ENCODE measurements around the gene GANAB.
"Not testable (repeated sequence)": the region's sequence is repeated elsewhere in the genome, so short reads cannot be mapped to it uniquely, and the experiment has no call there.

GANAB gene

GRCh38 chr11:62600367-62601121, 45.9 kb downstream of the GANAB start:
- DNase-seq = no peak

DNA sequence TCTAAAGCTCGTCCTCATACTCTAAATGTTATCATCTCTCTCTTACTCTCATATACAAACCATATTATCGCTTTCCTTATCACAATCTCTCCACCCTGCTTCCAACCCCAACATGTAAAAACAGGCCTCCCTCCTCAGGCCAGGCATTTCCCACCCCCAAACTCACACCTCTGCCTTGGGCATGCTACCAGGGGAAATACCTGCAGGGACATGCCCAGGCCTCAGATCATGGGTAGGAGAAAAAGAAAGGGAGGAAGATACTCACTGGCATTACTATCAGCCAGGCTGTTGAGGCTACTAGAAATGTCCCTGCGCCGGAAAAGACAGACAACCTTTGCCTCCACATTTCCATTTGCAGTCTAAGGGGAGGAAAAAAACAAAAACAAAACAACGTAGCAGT, 46.5 kb downstream of the GANAB start:
- no peak for DNase-seq

GRCh38 chr11:62599069-62599696, 47.2 kb downstream of the GANAB start:
- DNase-seq = peak; percentile 94 to 97

DNA sequence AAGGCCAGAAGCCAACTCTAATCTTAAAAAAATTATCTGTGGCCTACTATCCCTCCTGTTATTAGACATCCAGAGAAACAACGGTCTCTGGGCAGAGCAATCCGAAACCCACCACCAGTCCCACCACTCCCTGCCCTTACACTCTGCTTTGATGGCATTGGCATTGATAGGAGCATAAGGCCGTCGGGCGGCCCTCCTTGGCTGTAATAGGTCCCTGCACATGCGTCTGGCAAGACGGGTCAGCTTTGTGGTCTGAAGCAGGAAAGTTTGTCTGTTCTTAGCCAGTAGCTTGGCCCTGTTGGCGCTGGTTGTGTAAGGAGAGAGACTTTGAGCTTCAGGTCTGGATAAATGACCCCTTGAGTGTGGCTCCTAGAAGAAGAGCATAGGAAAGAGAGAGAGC, 51.3 kb downstream of the GANAB start:
- no peak for DNase-seq

DNA sequence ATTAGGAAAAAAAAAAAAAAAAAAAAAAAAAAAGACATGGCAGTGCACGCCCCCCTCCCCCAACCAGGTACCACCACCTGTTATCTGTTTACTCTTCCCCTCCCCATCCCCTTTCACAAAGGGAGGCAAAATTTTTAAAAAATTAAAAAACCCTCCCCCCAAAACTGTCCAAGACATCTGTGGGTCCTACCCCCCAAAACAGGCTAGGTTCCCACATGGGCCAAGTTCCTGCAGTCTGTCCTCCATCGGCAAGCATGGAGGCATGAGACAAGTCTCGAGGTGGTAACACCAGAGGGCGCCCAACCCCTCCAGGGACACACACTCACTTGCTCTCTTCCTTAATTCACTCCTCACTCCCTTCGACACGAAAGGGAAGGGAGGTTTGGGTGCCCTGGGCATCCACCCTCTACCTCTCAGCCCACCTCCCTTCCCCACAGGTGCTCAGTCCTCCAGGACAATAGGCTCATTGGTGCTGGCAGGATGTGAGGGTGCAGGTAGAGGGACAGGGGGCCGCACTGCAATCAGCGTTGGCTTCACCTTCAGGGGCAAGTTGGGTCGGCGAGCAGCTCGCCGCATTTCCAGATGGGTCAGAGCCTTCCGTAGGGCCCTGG, 52.9 kb downstream of the GANAB start:
- peak; percentile 39 to 74 for DNase-seq

- DNase-seq = peak in 1 of 2 experiments; percentile 32
Observed at GRCh38 chr11:62592989-62593421, 53.4 kb downstream of the GANAB start.

GRCh38 chr11:62592146-62592815, 54.1 kb downstream of the GANAB start:
- no peak for DNase-seq

GRCh38 chr11:62591448-62592145, 54.8 kb downstream of the GANAB start, which contains the start of gene TUT1:
TUT1 (minus strand) TSS chr11:62591523; CDS start chr11:62591485, 38 bp downstream.
- DNase-seq = peak; percentile 98 to 100

DNA sequence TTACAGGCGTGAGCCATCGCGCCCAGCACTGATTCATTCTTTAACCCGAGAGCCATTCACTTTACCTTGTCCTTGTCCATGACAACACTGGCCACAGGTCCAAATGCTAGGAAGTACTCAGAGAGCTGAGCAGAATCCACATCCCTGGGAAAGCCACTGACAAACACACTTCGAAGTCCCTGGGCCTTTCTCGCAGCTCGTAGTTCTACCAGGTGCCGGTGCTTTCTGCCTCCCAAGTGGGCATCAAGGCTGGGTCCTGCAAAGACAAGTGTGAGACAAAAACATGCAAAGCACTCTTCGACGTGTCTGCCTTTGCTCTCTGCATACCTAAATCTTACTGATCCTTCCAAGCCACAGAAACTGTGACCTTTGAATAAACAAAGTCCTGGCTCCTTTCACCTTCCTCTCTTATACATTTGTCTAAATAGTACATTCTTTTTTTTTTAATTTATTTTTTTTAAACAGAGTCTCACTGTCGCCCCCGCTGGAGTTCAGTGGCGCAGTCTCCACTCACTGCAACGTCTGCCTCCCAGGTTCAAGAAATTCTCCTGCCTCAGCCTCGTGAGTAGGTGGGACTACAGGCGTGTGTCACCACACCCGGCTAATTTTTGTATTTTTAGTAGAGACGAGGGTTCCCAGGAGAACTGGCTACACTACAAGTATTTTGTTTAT, 57.3 kb downstream of the GANAB start:
- no peak for DNase-seq

DNA sequence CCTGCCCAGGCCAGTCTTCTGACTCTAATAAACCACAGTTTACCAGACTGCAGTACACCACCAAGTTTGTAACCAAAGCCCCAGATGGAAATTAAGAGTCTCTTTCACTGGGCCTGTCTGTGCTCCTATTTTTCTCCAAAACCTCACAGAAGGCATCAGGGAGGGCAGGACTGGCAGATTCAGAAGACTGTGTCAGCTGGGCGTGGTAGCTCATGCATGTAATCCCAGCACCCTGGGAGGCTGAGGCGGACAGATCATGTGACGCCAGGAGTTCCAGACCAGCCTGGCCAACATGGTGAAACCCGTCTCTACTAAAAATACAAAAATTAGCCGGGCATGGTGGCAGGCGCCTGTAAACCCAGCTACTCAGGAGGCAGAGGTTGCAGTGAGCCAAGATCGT, 61.1 kb downstream of the GANAB start:
- not testable (repeated sequence) for DNase-seq

GRCh38 chr11:62581735-62582134, 64.7 kb downstream of the GANAB start:
- not testable (repeated sequence) for DNase-seq

DNA sequence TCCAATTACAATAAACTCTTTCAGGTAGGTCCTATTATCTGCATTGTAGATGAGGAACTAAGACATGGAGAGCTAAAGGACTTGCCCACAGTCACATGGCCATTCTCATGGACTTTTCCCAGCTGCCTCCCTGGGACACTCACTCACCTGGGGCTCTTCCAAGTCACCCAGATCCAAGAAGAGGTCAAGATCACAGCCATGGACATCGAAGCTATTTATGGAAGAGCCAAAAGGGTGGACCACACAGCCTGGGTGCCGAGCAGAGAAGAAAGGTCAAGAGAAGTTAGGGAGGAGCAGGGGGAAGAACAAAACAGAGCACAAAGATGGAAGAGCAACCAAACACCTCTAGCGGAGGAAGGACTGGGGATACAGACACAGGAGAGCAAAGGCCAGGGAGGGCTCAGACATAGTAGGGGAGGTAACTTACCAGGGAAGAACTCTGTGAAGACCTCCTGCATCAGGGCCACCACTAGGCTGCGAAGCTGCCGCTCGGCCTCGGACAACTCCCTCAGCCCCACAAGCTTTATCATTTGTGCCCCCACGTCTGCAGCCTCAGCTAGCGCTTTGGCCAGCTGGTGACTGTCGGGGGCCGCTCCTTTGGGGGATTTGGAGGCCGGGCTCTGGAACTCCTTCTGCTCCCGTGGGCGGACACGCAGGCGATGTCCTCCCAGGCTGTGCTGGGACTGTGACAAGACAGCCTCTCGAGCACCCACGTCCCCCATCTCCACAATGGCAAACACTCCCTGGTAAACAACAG, 65.3 kb downstream of the GANAB start:
- no peak for DNase-seq

- DNase-seq = no peak
Observed at GRCh38 chr11:62579252-62579651, 67.2 kb downstream of the GANAB start.

DNA sequence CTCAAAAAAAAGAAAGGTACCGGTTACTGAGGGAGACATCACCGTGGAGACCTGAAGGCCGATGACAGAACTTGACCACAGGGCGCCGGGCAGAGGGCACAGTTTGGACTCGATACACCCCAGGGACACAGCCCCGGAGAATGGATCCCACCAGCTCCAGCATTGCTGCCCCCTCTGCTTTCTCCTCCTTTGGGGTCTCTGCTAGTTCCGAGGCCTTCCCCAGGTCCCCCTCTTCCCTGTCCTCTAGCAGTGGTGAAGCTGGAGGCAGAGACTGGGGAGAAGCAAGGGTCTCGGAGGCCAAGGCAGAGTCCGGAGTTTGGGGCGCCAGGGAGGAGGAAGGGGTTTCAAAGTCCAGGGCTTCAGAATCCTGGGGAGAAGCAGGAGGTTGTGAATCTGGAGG, 67.9 kb downstream of the GANAB start:
- DNase-seq = no peak

DNA sequence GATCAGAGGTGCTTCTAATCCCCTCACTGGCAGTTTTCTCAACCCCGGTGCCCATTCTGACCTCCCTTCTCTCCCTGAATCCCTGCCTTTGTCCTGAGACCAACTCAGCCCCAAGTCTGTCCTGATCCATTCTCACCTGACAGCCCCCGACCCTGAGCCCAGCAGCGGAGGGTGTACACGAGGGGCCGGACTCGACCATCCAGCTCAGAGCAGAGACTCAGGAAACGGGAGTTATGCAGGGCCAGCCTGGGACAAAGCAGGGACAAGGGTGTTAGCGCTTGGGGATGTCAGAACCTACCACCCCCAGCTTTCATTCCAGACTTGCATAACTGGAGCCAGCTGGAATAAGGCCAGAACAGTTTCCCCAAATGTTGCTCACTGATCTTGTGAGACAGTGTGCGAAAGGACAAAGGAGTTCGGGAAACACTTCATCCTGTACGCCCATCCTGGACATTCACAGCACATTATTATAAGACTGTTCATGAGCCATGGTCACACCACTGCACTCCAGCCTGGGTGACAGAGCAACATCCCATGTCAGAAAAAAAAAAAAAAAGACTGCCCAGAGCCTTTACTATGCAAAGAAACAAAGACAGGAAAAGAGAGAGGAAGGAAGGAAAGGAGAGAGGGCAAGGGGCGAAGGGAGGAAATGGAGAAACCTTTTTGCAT, 69.2 kb downstream of the GANAB start:
- DNase-seq = no peak

DNA sequence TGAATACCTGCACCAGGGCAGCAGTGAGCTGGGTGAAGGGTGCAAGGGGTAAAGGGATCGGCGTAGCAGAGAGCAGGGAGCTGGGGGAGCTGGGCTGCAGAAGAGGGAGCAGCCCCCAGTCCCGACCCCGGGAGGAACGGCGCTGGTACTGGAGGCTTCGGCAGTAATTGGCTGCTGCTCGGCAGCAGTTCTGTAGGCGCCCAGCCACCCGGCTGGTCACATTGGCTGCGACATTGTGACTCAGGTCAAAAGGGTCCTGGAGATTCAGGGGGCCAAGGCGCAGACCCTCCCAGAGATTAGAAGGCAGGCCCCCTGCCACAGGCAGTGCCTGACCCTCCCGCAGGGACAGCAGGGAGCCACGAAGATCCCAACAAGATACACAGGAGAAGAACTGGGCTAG, 70.6 kb downstream of the GANAB start:
- DNase-seq = no peak

- no peak for DNase-seq
Observed at GRCh38 chr11:62575156-62575555, 71.3 kb downstream of the GANAB start.

Measured in NCI-H446 (cell line).